Measurements from ENCODE around the gene LTBP1. TPM values are rescaled to one million over a fixed set of nuclear protein-coding genes. Genes with fewer than 3 reads are reported as not detected.

LTBP1 gene
- total RNA-seq, 1 experiment from 2014 or later = 10.3 TPM

DNA sequence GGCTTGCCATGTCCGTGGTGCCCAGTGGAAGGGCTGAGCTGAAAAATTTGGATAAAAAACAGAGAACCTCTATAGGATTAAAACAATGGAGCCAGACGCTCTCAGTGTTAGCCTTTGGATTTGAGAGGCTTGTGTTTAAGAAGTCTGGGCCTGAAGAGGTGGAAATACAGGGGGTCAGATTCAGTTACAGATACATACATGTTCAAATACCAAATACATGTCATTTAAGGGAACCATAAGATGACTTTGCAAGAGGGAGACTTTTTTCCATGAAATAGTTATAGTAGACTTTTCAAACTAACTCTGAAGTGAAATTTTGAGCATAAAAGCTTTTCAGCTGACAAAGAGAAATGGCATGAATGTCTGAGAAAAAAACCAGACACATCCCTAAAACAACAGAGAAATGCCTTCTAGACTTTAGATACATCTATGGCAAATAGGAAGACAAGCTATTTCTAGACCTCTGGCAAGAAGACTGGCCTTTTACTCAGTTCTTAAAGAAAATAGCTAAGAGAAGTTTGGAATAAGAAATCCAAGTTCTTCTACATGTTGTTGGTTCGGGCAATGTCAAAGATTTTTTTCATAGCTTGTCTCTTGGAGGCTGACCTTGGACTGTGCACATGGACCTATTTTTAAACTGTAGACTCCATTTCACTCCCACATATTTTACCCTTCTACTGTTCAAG is 112.9 kb downstream of the LTBP1 start:
- BruUV-seq (replicated peaks) = no TSS peak

DNA sequence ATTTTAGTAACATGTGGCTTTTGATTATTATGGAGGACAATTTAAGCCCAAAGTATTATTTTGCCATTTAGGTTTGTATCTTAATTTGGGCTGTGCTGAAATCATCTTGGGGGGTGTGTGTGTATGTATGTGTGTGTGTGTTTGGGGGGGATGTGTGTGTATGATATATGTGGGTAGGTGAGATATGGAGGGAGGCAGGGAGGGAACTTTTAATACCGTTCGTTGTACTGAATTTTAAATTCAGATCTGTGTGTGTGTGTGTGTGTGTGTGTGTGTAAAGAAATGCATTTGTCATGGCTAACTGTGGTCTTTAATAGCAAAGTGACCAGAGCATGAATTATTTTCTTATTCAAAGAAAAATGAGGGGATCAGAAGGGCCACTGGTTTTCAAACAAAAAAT is 113.7 kb downstream of the LTBP1 start:
- TF ChIP-seq, protein P1, sequence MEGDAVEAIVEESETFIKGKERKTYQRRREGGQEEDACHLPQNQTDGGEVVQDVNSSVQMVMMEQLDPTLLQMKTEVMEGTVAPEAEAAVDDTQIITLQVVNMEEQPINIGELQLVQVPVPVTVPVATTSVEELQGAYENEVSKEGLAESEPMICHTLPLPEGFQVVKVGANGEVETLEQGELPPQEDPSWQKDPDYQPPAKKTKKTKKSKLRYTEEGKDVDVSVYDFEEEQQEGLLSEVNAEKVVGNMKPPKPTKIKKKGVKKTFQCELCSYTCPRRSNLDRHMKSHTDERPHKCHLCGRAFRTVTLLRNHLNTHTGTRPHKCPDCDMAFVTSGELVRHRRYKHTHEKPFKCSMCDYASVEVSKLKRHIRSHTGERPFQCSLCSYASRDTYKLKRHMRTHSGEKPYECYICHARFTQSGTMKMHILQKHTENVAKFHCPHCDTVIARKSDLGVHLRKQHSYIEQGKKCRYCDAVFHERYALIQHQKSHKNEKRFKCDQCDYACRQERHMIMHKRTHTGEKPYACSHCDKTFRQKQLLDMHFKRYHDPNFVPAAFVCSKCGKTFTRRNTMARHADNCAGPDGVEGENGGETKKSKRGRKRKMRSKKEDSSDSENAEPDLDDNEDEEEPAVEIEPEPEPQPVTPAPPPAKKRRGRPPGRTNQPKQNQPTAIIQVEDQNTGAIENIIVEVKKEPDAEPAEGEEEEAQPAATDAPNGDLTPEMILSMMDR (conservative IDR thresholded peaks at IDR 0.05) = no peak
- no peak for TF ChIP-seq EZH2 (IDR thresholded peaks at IDR 0.05; ENCODE audit: low read depth)
- CTCF ChIA-PET = no interaction called here
- no TSS peak for BruUV-seq (replicated peaks)
- no peaks in the 10 kb centered on the region for H3K27me3 ChIP-seq (ENCODE audit: insufficient read depth, low read depth)
- intact Hi-C loops (cut with micrococcal nuclease; ENCODE audit: unreplicated experiment) = no loop called here
- no peak overlapping the region for H3K4me3 ChIP-seq
- no peak overlapping the region for H2AFZ ChIP-seq
- DNase-seq = no peak
- POLR2A ChIA-PET (ENCODE audit: unreplicated experiment) = interaction anchor here (0.9 kb wide), 1 partner anchor 9 kb away, joined by 4 read pairs; no protein-coding TSS in a partner anchor
- H3F3A ChIP-seq (ENCODE audit: insufficient read depth, low read depth) = no peaks in the 10 kb centered on the region
- no peaks in the 10 kb centered on the region for H3K9me3 ChIP-seq (ENCODE audit: insufficient read depth, low read depth)
- no peaks in the 10 kb centered on the region for H3K4me1 ChIP-seq (replicated peaks; ENCODE audit: insufficient read depth)
- H3K9me2 ChIP-seq (ENCODE audit: insufficient read depth) = peaks cover 4% of the 10 kb centered on the region; the same call in 1 of the 2 replicates
- no peak overlapping the region for H3K4me2 ChIP-seq
- no peaks in the 10 kb centered on the region for H3K79me2 ChIP-seq (ENCODE audit: low read depth)
- no peaks in the 10 kb centered on the region for H4K20me1 ChIP-seq (ENCODE audit: insufficient read depth)
- H3K36me3 ChIP-seq (ENCODE audit: low read depth) = no peaks in the 10 kb centered on the region
- no peak overlapping the region for H3K27ac ChIP-seq

More for the DNA sequence above, 112.9 kb downstream of the LTBP1 start:
- ChIA-PET POLR2A (ENCODE audit: unreplicated experiment) (no interaction called here), CTCF (no interaction called here)
- H3K9me2 ChIP-seq (ENCODE audit: insufficient read depth) = peaks cover 4% of the 10 kb centered on the region; the same call in 1 of the 2 replicates
- intact Hi-C loops (cut with micrococcal nuclease; ENCODE audit: unreplicated experiment) = no loop called here
- no peaks in the 10 kb centered on the region for H3K36me3 ChIP-seq (ENCODE audit: low read depth)
- no peaks in the 10 kb centered on the region for H3K4me1 ChIP-seq (replicated peaks; ENCODE audit: insufficient read depth)
- DNase-seq = no peak
- H3K9me3 ChIP-seq (ENCODE audit: insufficient read depth, low read depth) = no peaks in the 10 kb centered on the region
- H4K20me1 ChIP-seq (ENCODE audit: insufficient read depth) = no peaks in the 10 kb centered on the region
- no peaks in the 10 kb centered on the region for H3K79me2 ChIP-seq (ENCODE audit: low read depth)
- no peak for TF ChIP-seq EZH2 (IDR thresholded peaks at IDR 0.05; ENCODE audit: low read depth)
- TF ChIP-seq, protein P1 (conservative IDR thresholded peaks at IDR 0.05) = no peak
- no peaks in the 10 kb centered on the region for H3K27me3 ChIP-seq (ENCODE audit: insufficient read depth, low read depth)
- no peak overlapping the region for H2AFZ ChIP-seq
- no peak overlapping the region for H3K4me2 ChIP-seq
- no peak overlapping the region for H3K27ac ChIP-seq
- H3F3A ChIP-seq (ENCODE audit: insufficient read depth, low read depth) = no peaks in the 10 kb centered on the region
- no peak overlapping the region for H3K4me3 ChIP-seq

DNA sequence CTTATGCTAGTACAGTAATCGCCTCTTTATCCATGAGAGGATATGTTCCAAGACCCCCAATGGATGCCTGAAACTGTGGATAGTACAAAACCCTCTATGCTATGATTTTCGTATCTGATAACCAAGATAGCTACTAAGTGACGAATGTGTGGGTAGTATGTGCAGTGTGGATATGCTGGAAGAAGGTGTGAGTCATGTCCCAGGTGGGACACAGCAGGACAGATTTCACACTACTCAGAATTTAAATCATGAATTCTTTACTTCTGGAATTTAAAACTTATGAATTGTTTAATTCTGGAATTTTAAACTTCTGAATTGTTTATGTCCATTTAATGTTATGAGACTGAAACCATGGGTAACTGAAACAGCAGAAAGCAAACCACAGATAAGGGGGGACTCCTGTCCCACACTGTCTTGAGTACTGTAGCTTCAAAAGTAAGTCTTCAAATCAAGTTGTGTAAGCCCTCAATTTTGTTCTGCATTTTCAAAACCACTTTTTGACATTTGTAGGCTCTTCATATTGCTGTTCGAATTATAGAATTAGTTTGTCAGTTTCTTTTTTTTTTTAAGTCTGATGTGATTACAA is 116.0 kb downstream of the LTBP1 start:
- TF ChIP-seq, protein P1 (conservative IDR thresholded peaks at IDR 0.05) = no peak
- no peak for TF ChIP-seq EZH2 (IDR thresholded peaks at IDR 0.05; ENCODE audit: low read depth)
- no peak overlapping the region for H3K27ac ChIP-seq
- ChIA-PET POLR2A (ENCODE audit: unreplicated experiment) (no interaction called here), CTCF (no interaction called here)
- peaks cover 4% of the 10 kb centered on the region; the same call in 1 of the 2 replicates for H3K9me2 ChIP-seq (ENCODE audit: insufficient read depth)
- no TSS peak for BruUV-seq (replicated peaks)
- H4K20me1 ChIP-seq (ENCODE audit: insufficient read depth) = no peaks in the 10 kb centered on the region
- H3K27me3 ChIP-seq (ENCODE audit: insufficient read depth, low read depth) = no peaks in the 10 kb centered on the region
- H3K36me3 ChIP-seq (ENCODE audit: low read depth) = no peaks in the 10 kb centered on the region
- H3K79me2 ChIP-seq (ENCODE audit: low read depth) = no peaks in the 10 kb centered on the region
- no peak for DNase-seq
- H3K9me3 ChIP-seq (ENCODE audit: insufficient read depth, low read depth) = no peaks in the 10 kb centered on the region
- no peak overlapping the region for H3K4me3 ChIP-seq
- H2AFZ ChIP-seq = no peak overlapping the region
- H3K4me2 ChIP-seq = no peak overlapping the region
- H3F3A ChIP-seq (ENCODE audit: insufficient read depth, low read depth) = no peaks in the 10 kb centered on the region
- H3K4me1 ChIP-seq (replicated peaks; ENCODE audit: insufficient read depth) = no peaks in the 10 kb centered on the region
- intact Hi-C loops (cut with micrococcal nuclease; ENCODE audit: unreplicated experiment) = no loop called here
